H9 (cell line): ENCODE data around the gene FBP2. TPM values are rescaled to one million over a fixed set of nuclear protein-coding genes. Genes with fewer than 3 reads are reported as not detected.

Experiments used
- DNase-seq: peaks from one replicate; pipeline ENCODE4 v3.0.0-alpha.2; 2017
- H2AFZ ChIP-seq: one replicate; pipeline ENCODE4 v1.6.1; 2013; ENCODE audit warnings: mild to moderate bottlenecking, low read length, control low read depth, moderate library complexity
- H2AK5ac ChIP-seq: 2 replicates; pipeline ENCODE4 v1.6.1; 2013; ENCODE audit warnings: low read length, control low read depth, mixed read lengths; ENCODE audit not compliant: insufficient read length
- H2BK120ac ChIP-seq: one replicate; pipeline ENCODE4 v1.6.1; 2013; ENCODE audit warnings: low read depth, mild to moderate bottlenecking, low read length, control low read depth, inconsistent platforms; ENCODE audit not compliant: poor library complexity, severe bottlenecking
- H2BK12ac ChIP-seq: 2 replicates; pipeline ENCODE4 v1.6.1; 2013; ENCODE audit warnings: low read length, control low read depth, mixed read lengths, low read depth; ENCODE audit not compliant: insufficient read length
- H2BK15ac ChIP-seq: 2 replicates; pipeline ENCODE4 v1.6.1; 2013; ENCODE audit warnings: low read depth, low read length, control low read depth
- H2BK20ac ChIP-seq: one replicate; pipeline ENCODE4 v1.6.1; 2013; ENCODE audit warnings: low read depth, mild to moderate bottlenecking, low read length, control low read depth, inconsistent platforms; ENCODE audit not compliant: poor library complexity, severe bottlenecking
- H2BK5ac ChIP-seq: 2 replicates; pipeline ENCODE4 v1.6.1; 2013; ENCODE audit warnings: low read length, control low read depth, mixed read lengths; ENCODE audit not compliant: insufficient read length
- H3K14ac ChIP-seq: 2 replicates; pipeline ENCODE4 v1.6.1; 2013; ENCODE audit warnings: low read length, control low read depth; ENCODE audit not compliant: insufficient read depth
- H3K18ac ChIP-seq: 2 replicates; pipeline ENCODE4 v1.6.1; 2013; ENCODE audit warnings: low read depth, mild to moderate bottlenecking, mixed read lengths, low read length, control low read depth; ENCODE audit not compliant: insufficient read length
- H3K23ac ChIP-seq: 2 replicates; pipeline ENCODE4 v1.6.1; 2013; ENCODE audit warnings: low read length, control low read depth, mixed read lengths, low read depth; ENCODE audit not compliant: insufficient read length
- H3K23me2 ChIP-seq: 2 replicates; pipeline ENCODE4 v1.6.1; 2013; ENCODE audit warnings: low read depth, mild to moderate bottlenecking, mixed read lengths, low read length, control low read depth; ENCODE audit not compliant: insufficient read length, poor library complexity, severe bottlenecking
- H3K27ac ChIP-seq: 2 replicates; pipeline ENCODE4 v1.5.1; 2013; ENCODE audit warnings: low read length, control low read depth, mixed read lengths, low read depth; ENCODE audit not compliant: insufficient read length
- H3K27me3 ChIP-seq: 2 replicates; pipeline ENCODE4 v1.6.1; 2013; ENCODE audit warnings: low read length, control low read depth, inconsistent platforms; ENCODE audit not compliant: insufficient read depth
- H3K4ac ChIP-seq: 2 replicates; pipeline ENCODE4 v1.6.1; 2013; ENCODE audit warnings: low read depth, mild to moderate bottlenecking, control low read depth, inconsistent platforms, low read length, moderate library complexity
- H3K4me1 ChIP-seq: 2 replicates; pipeline ENCODE4 v1.6.1; 2013; ENCODE audit warnings: low read length, control low read depth, inconsistent platforms; ENCODE audit not compliant: insufficient read depth
- H3K4me2 ChIP-seq: 2 replicates; pipeline ENCODE4 v1.6.1; 2013; ENCODE audit warnings: low read length, control low read depth, mixed read lengths; ENCODE audit not compliant: insufficient read length, insufficient read depth
- H3K56ac ChIP-seq: 2 replicates; pipeline ENCODE4 v1.6.1; 2013; ENCODE audit warnings: low read depth, mild to moderate bottlenecking, mixed read lengths, low read length, control low read depth; ENCODE audit not compliant: insufficient read length
- H3K79me1 ChIP-seq: 2 replicates; pipeline ENCODE4 v1.6.1; 2013; ENCODE audit warnings: low read depth, mild to moderate bottlenecking, moderate library complexity, low read length, control low read depth, inconsistent platforms; ENCODE audit not compliant: insufficient read depth, poor library complexity, severe bottlenecking
- H3K79me2 ChIP-seq: 2 replicates; pipeline ENCODE4 v1.6.1; 2013; ENCODE audit warnings: low read length, control low read depth, inconsistent platforms; ENCODE audit not compliant: insufficient read depth
- H3K9ac ChIP-seq: 2 replicates; pipeline ENCODE4 v1.6.1; 2013; ENCODE audit warnings: low read length, control low read depth, mixed read lengths; ENCODE audit not compliant: insufficient read length; ENCODE audit errors: extremely low read depth
- H3K9me3 ChIP-seq: one replicate; pipeline ENCODE4 v1.6.1; 2013; ENCODE audit warnings: low read depth, low read length, inconsistent platforms; ENCODE audit not compliant: control insufficient read depth
- H3T11ph ChIP-seq: one replicate; pipeline ENCODE4 v1.6.1; 2013; ENCODE audit warnings: mild to moderate bottlenecking, low read length, control low read depth, inconsistent platforms
- H4K20me1 ChIP-seq: one replicate; pipeline ENCODE4 v1.6.1; 2013; ENCODE audit not compliant: control insufficient read depth, insufficient read length, insufficient read depth
- H4K5ac ChIP-seq: 2 replicates; pipeline ENCODE4 v1.6.1; 2013; ENCODE audit warnings: low read depth, mild to moderate bottlenecking, mixed read lengths, low read length, control low read depth; ENCODE audit not compliant: insufficient read length
- H4K8ac ChIP-seq: replicated peaks from 2 replicates; pipeline ENCODE4 v1.6.1; 2013; ENCODE audit warnings: low read length, control low read depth, mixed read lengths, low read depth; ENCODE audit not compliant: insufficient read length
- H4K91ac ChIP-seq: 2 replicates; pipeline ENCODE4 v1.6.1; 2013; ENCODE audit warnings: low read depth, mild to moderate bottlenecking, moderate library complexity, mixed read lengths, low read length, control low read depth; ENCODE audit not compliant: insufficient read length
- H3K27ac Mint-ChIP-seq, 3 experiments: 2 replicates in 2 of 3; 3 replicates in 1 of 3; pipeline ENCODE4 v1.8.0; 2020 to 2021; ENCODE audit warnings: mixed read lengths in 3 of 3, mild to moderate bottlenecking in 1 of 3, moderate library complexity in 1 of 3
- H3K27me3 Mint-ChIP-seq: 2 replicates; pipeline ENCODE4 v1.8.0; 2021; ENCODE audit warnings: low read depth, mild to moderate bottlenecking, moderate library complexity, mixed read lengths
- H3K36me3 Mint-ChIP-seq, 3 experiments: 2 replicates in 2 of 3; 3 replicates in 1 of 3; pipeline ENCODE4 v1.8.0; 2020 to 2021; ENCODE audit warnings: low read depth in 3 of 3, mixed read lengths in 3 of 3; ENCODE audit not compliant: insufficient read depth in 1 of 3
- H3K4me1 Mint-ChIP-seq, 2 experiments: 2 replicates each; pipeline ENCODE4 v1.8.0; 2020; ENCODE audit warnings: mixed read lengths in 2 of 2
- H3K4me3 Mint-ChIP-seq, 2 experiments: 2 replicates in 1 of 2; 3 replicates in 1 of 2; pipeline ENCODE4 v1.8.0; 2020 to 2021; ENCODE audit warnings: mild to moderate bottlenecking in 2 of 2, mixed read lengths in 2 of 2, moderate library complexity in 1 of 2
- H3K9me3 Mint-ChIP-seq, 2 experiments: 2 replicates in 1 of 2; 3 replicates in 1 of 2; pipeline ENCODE4 v1.8.0; 2020; ENCODE audit warnings: mild to moderate bottlenecking in 2 of 2, mixed read lengths in 2 of 2, moderate library complexity in 1 of 2
- CTCF ChIP-seq: fragments of 200-600 bp; sonication (generic); conservative IDR thresholded peaks from 3 replicates; pipeline ENCODE4 v1.8.0; 2021; ENCODE audit warnings: antibody characterized with exemption, mild to moderate bottlenecking
- WGBS: extraction: QIAGEN DNeasy Blood & Tissue Kit; methylation state at CpG from one replicate; pipeline ENCODE4 v1.1.7; 2013; ENCODE audit warnings: missing lambda C conversion rate, low lambda C conversion rate, mixed read lengths; ENCODE audit not compliant: insufficient read length; ENCODE audit errors: extremely low coverage; 5-methylcytosine and 5-hydroxymethylcytosine counted together
- total RNA-seq: library from RNA; stranded (reverse); gene quantifications from 2 replicates; pipeline ENCODE4 v1.2.1, GENCODE V29; 2021

FBP2 gene
- total RNA-seq, 1 experiment from 2014 or later = not detected

GRCh38 chr9:94586814-94587213 is 6.8 kb downstream of the FBP2 start:
- no peak for TF ChIP-seq CTCF
- Histone ChIP-seq H3K79me2 (no peaks in the 10 kb centered on the region), H2BK12ac (no peak overlapping the region), H2BK15ac (no peak overlapping the region), H3K9ac (no peak overlapping the region), H3T11ph (no peak overlapping the region), H3K23ac (no peak overlapping the region), H3K79me1 (no peaks in the 10 kb centered on the region), H3K14ac (no peak overlapping the region), H3K18ac (no peak overlapping the region), H3K27ac (no peak overlapping the region), H4K5ac (no peak overlapping the region), H3K9me3 (no peaks in the 10 kb centered on the region), H3K27me3 (no peaks in the 10 kb centered on the region), H2BK5ac (no peak overlapping the region), H3K4me1 (no peaks in the 10 kb centered on the region), H4K91ac (no peak overlapping the region), H2BK20ac (no peak overlapping the region), H2AFZ (no peak overlapping the region), H2AK5ac (no peak overlapping the region), H4K20me1 (no peaks in the 10 kb centered on the region), H2BK120ac (no peak overlapping the region), H3K23me2 (no peaks in the 10 kb centered on the region), H4K8ac (no peak overlapping the region), H3K4ac (no peak overlapping the region), H3K56ac (no peak overlapping the region), H3K4me2 (no peak overlapping the region)
- Mint-ChIP-seq H3K9me3 (no peaks in the 10 kb centered on the region), H3K36me3 (no peaks in the 10 kb centered on the region; a peak in 2 of 7 replicates), H3K27me3 (peaks cover 16% of the 10 kb centered on the region), H3K27ac (no peak overlapping the region), H3K4me3 (no peak overlapping the region), H3K4me1 (peaks cover 4 to 6% of the 10 kb centered on the region in 2 experiments; a peak in 2 of 4 replicates)
- WGBS = no CpG with 5 or more reads among the region's 9 CpGs
- no peak for DNase-seq
